Neuron (in vitro differentiated cells): ENCODE results near the gene L3MBTL3.
"Not testable (repeated sequence)": the region's sequence is repeated elsewhere in the genome, so short reads cannot be mapped to it uniquely, and the experiment has no call there.

Experiments used
- H2AFZ ChIP-seq: one replicate; pipeline ENCODE4 v1.6.1; 2013; ENCODE audit warnings: low read depth, mild to moderate bottlenecking, inconsistent platforms, low read length, moderate library complexity
- H3K27me3 ChIP-seq: one replicate; pipeline ENCODE4 v1.6.1; 2013; ENCODE audit warnings: low read length; ENCODE audit not compliant: insufficient read depth
- H3K36me3 ChIP-seq: one replicate; pipeline ENCODE4 v1.6.1; 2013; ENCODE audit warnings: low read length; ENCODE audit not compliant: insufficient read depth
- H3K4me1 ChIP-seq: one replicate; pipeline ENCODE4 v1.6.1; 2013; ENCODE audit warnings: low read length; ENCODE audit not compliant: insufficient read depth
- H3K4me3 ChIP-seq: 2 replicates; pipeline ENCODE4 v1.5.1; 2013; ENCODE audit warnings: mild to moderate bottlenecking, low read length, moderate library complexity
- H3K9me3 ChIP-seq: one replicate; pipeline ENCODE4 v1.6.1; 2013; ENCODE audit warnings: low read length

Gene L3MBTL3

DNA sequence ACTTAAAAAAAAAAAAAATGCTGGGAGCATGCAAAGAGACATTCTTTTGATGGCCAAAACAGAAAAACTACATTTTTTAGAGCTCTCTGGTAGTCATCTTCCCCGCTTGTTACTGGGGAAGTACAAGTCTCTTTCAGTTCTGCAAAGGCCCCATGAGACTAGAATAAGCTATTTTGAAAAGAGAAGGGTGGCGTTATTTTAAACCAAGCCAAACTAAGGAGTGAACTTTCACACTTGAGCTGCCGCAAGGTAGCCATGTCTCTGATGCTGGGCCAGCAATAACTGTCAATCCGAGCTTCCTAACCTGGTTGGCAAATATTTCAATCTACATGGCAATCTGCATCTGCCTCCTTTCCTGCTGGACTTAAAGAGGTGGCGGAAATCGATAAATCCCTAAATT, 96.7 kb downstream of the L3MBTL3 start:
- Histone ChIP-seq H3K9me3 (no peaks in the 10 kb centered on the region), H3K4me3 (no peak overlapping the region), H3K27me3 (no peaks in the 10 kb centered on the region), H2AFZ (no peak overlapping the region), H3K4me1 (peaks cover 11% of the 10 kb centered on the region), H3K36me3 (no peaks in the 10 kb centered on the region)

DNA sequence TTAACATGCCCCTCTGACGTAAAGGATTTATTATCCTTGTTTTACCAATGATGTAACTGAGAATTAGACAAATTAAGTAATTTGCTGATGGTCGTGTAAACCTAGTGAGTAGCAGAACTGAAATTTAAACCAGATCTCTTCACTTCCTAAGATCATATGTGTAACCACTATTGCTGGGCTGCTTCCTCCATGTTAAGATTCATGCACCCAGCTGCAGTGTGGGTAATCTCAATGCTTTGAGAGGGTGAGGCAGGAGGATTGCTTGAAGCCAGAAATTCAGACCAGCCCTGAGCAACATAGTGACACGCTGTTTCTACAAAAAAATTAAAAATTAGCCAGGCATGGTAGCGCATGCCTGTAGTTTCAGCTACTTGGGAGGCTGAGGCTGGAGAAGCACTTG, 97.9 kb downstream of the L3MBTL3 start:
- Histone ChIP-seq H3K36me3 (no peaks in the 10 kb centered on the region), H3K4me3 (no peak overlapping the region), H3K4me1 (peaks cover 11% of the 10 kb centered on the region), H2AFZ (no peak overlapping the region), H3K27me3 (no peaks in the 10 kb centered on the region), H3K9me3 (no peaks in the 10 kb centered on the region)

DNA sequence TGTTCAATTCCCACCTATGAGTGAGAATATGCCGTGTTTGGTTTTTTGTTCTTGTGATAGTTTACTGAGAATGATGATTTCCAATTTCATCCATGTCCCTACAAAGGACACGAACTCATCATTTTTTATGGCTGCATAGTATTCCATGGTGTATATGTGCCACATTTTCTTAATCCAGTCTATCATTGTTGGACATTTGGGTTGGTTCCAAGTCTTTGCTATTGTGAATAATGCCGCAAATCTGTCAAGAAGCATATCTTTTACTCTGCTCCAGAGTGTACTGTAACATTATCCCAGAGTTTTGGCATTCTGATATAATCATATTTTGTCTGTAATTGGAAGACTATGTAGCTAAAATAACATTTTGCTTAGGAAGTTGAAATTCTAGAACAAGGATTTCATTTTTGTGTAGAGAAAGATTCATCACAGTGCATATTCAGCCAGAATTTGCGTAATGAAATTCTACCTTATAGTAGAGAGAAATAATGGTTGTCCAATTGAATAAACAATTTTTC, 98.9 kb downstream of the L3MBTL3 start:
- peaks cover 11% of the 10 kb centered on the region for H3K4me1 ChIP-seq
- not testable (repeated sequence) for H3K9me3 ChIP-seq, H3K27me3 ChIP-seq, H3K36me3 ChIP-seq, H3K4me3 ChIP-seq, H2AFZ ChIP-seq

DNA sequence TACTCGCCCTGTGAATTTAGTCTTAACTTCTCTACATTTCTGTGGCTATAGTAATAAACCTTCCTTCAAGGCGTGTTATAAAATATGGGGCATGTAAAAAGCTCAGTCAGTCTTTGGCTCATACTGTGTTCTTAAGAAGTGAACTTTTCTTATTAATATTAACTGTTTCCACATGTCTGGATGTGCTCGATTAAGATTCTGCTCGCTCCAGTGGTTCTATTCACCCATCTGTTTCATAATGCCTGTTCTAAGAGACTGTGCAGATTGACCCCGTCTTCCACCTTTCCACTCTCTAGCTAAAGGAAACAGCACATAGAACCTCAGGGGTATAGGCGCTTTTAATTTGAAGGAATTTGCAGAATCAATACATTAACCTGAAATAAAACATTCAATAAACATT, 99.9 kb downstream of the L3MBTL3 start:
- Histone ChIP-seq H3K36me3 (no peaks in the 10 kb centered on the region), H3K27me3 (no peaks in the 10 kb centered on the region), H2AFZ (no peak overlapping the region), H3K4me1 (peaks cover 11% of the 10 kb centered on the region), H3K9me3 (no peaks in the 10 kb centered on the region), H3K4me3 (no peak overlapping the region)

DNA sequence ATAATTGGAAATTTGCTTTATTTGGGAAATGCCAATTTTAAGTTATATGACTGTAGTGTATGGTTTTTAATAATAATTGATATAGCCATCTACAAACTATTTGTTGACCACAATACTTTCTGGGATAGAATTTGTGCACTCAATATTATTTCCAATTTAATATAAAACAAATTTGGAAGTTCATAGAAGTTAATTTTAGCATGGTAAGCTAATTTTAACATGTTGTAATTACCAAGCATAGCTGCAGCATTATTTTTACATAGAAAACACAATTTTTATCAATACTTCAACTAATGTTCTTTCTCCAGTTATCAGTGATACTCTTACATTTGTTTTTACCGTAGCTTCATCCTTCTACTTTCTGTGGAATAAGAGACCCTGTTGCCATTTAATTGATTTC, 100.8 kb downstream of the L3MBTL3 start:
- Histone ChIP-seq H3K4me1 (peaks cover 11% of the 10 kb centered on the region), H3K27me3 (no peaks in the 10 kb centered on the region), H3K9me3 (no peaks in the 10 kb centered on the region), H3K36me3 (no peaks in the 10 kb centered on the region), H2AFZ (no peak overlapping the region), H3K4me3 (no peak overlapping the region)

DNA sequence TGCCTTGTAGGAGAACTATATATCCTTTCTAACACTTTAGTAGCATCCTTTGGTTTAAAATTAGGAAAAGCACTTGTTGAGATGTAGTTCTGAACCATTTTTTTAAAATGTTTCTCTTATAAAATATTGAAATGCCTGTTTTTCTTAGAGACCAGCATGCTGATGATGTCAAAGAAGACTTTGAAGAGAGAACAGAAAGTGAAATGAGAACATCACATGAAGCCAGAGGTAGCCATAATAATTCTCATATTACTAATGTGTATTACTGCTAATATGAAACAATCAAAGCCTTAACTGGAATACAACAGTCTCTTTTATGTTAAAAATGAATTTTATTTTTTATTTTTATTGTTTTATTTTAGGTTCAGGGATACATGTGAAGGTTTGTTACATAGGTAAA, 102.3 kb downstream of the L3MBTL3 start:
- H3K27me3 ChIP-seq: no peaks in the 10 kb centered on the region
- no peaks in the 10 kb centered on the region for H3K36me3 ChIP-seq
- H3K9me3 ChIP-seq: no peaks in the 10 kb centered on the region
- H3K4me1 ChIP-seq: peaks cover 11% of the 10 kb centered on the region
- H2AFZ ChIP-seq: no peak overlapping the region
- no peak overlapping the region for H3K4me3 ChIP-seq

DNA sequence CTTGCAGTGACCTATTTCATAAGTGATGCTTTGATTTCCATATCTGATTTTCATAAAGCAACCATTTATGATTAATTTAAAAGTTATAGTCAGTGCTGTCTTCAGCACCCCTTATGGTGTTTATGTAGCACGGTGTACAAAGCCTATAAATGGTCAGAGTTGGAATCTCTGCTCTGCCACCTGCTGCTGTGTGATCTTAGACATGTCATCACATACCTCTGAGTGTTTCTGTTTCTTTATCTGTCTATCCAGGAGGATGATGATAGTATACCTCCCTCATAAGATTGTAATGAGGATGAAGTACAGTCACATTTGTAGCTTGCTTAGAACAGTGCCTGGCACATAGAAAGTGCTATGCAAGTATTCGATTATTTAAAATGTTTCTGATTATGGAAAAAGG, 103.9 kb downstream of the L3MBTL3 start:
- no peaks in the 10 kb centered on the region for H3K36me3 ChIP-seq
- no peaks in the 10 kb centered on the region for H3K9me3 ChIP-seq
- H3K27me3 ChIP-seq: no peaks in the 10 kb centered on the region
- H3K4me3 ChIP-seq: no peak overlapping the region
- H3K4me1 ChIP-seq: peaks cover 15% of the 10 kb centered on the region
- no peak overlapping the region for H2AFZ ChIP-seq

DNA sequence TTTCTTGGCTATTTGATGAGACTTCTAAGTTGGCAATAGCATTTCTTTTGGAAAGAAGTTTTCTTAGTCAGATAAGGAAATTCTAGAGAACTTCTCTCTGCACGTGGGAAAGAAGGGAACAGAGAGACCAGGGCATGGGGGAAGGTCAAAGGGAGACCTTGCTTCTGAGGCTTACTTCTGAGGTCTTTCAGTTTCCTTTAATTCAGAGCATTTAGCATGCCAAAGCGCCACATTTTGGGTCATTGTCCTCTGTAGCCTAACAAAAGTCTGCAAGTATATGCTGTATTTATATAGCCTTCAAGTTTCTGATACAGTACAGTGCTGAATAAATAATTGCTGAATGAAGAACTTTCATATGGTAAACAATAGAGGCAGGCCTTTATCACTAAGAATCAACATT, 108.8 kb downstream of the L3MBTL3 start:
- H3K4me3 ChIP-seq: no peak overlapping the region

DNA sequence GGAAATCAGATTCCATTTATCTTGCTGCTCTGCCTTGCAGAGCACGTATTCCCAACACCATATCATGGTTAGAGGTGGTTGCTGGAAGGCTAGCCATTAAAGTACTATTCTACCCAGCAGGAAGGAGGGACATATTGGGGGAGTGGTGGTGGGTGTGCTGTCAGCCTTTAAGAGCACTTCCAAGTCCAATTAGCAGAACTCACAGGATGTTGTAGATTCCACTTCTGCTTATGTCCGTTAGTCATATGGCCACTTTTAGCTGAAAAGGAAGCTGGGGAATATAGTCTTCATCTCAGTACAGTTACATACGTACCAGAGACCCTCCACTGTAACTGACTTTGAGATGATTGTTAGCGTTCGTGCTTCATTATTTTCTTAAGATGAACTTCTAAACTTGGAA, 109.9 kb downstream of the L3MBTL3 start:
- Histone ChIP-seq H2AFZ (no peak overlapping the region), H3K4me3 (no peak overlapping the region), H3K4me1 (peaks cover 11% of the 10 kb centered on the region), H3K36me3 (no peaks in the 10 kb centered on the region), H3K9me3 (no peaks in the 10 kb centered on the region), H3K27me3 (no peaks in the 10 kb centered on the region)

More for the DNA sequence above, 108.8 kb downstream of the L3MBTL3 start:
- Histone ChIP-seq H3K27me3 (no peaks in the 10 kb centered on the region), H3K4me1 (peaks cover 7% of the 10 kb centered on the region), H3K9me3 (no peaks in the 10 kb centered on the region), H2AFZ (no peak overlapping the region), H3K36me3 (no peaks in the 10 kb centered on the region)

DNA sequence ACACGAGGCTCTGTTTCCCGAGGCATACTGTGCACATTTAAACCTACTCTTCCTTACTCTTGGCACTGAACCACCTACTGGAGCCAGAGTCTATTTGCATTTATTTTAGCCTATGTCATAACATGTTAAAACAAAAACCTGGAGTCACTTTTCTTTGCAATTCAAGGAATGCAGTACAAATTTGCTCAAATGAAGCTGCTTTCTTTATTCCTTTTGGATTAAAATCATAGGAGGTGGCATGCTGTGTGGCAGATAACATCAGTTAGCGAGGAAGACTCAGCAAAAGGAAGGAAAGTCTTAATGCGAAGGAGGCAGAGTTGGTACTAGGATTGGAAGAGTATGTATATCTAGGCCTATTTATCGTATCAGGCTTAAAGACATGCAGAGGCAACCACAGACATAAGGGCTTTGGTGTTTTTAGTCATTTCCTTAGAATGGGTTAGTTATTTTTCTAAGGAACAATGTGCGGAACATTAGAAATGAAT, 111.4 kb downstream of the L3MBTL3 start:
- Histone ChIP-seq H3K9me3 (no peaks in the 10 kb centered on the region), H3K4me3 (no peak overlapping the region), H2AFZ (no peak overlapping the region), H3K27me3 (no peaks in the 10 kb centered on the region), H3K36me3 (no peaks in the 10 kb centered on the region), H3K4me1 (peaks cover 11% of the 10 kb centered on the region)

DNA sequence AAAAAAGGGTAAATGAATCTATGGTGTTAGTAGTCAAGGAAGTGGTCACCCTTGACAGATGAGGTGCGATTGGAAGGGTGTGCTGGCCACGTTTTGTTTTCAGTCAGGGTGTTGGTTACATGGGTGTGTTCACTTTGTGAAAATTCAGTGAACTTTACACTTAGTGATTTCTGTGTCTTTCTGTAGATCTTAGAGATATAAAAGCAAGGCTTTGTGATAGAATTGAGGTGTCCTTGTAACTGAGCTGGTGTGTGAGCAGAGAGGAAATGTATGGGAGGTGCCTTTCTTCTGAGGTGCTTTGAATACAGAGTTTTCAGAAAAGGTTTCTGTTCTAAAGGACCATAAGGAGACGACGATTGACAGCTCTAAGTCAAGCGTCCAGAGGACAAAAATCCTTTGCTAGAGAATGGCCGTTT, 113.9 kb downstream of the L3MBTL3 start:
- Histone ChIP-seq H3K9me3 (no peaks in the 10 kb centered on the region), H3K4me3 (no peak overlapping the region), H3K27me3 (no peaks in the 10 kb centered on the region), H2AFZ (no peak overlapping the region), H3K36me3 (peaks cover 6% of the 10 kb centered on the region), H3K4me1 (peaks cover 7% of the 10 kb centered on the region)

DNA sequence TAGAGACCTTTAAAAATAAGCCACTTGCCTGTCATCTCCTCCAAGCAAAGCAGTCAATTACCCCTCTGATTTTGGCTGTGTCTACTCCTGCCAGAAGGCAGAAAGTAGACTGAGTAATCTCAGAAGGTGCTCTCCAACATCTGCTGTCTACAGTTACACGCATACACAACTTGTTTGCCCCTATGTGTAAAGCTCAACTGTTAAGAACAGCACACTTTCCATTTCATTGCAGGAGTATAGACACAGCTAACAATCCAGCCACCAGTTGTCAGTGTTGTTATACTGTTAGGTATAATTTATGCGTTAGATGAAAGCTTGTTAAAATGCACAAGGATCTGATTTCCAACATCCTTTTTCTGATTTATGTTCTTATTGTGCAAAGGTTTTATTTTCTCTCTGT, 116.2 kb downstream of the L3MBTL3 start:
- Histone ChIP-seq H3K9me3 (no peaks in the 10 kb centered on the region), H3K4me1 (peaks cover 6% of the 10 kb centered on the region), H2AFZ (no peak overlapping the region), H3K36me3 (peaks cover 6% of the 10 kb centered on the region), H3K27me3 (no peaks in the 10 kb centered on the region), H3K4me3 (no peak overlapping the region)

DNA sequence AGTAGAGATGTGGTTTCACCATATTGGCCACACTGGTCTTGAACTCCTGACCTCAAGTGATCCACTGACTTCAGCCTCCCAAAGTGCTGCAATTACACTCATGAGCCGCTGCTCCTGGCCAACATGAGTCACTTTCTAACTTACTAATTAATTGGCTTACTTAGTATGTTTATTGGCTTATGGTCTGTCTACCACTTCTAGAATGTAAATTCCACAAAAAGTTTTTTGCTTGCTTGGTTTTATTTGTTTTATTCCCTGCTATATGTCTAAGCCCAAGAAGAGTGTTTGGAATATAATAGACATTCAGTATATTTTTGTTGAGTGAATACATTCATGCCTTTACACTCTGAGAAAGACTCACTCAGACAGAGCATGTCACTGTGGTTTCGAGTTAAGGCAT, 118.4 kb downstream of the L3MBTL3 start:
- H3K36me3 ChIP-seq: peaks cover 6% of the 10 kb centered on the region

More for the DNA sequence above, 118.4 kb downstream of the L3MBTL3 start:
- Histone ChIP-seq H3K27me3 (no peaks in the 10 kb centered on the region), H3K4me1 (peaks cover 7% of the 10 kb centered on the region), H2AFZ (no peak overlapping the region), H3K9me3 (no peaks in the 10 kb centered on the region), H3K4me3 (no peak overlapping the region)
